Measurements from ENCODE around the gene KRTAP4-2. TPM values are rescaled to one million over a fixed set of nuclear protein-coding genes. Genes with fewer than 3 reads are reported as not detected.

Gene KRTAP4-2
- polyA plus RNA-seq, 1 donor from 2014 or later = not detected

- no peaks in the 10 kb centered on the region for H4K20me1 ChIP-seq (ENCODE audit: insufficient read depth)
- H3K4me2 ChIP-seq (ENCODE audit: low read length) = no peak within 1 kb of the TSS
- H3K9me2 ChIP-seq (ENCODE audit: insufficient read depth, low read length) = no peaks in the 10 kb centered on the region
- H3K27me3 ChIP-seq (ENCODE audit: insufficient read depth, low read depth, low read length) = no peaks in the 10 kb centered on the region
- no peak for TF ChIP-seq SMC3 (conservative IDR thresholded peaks at IDR 0.05; ENCODE audit: poor library complexity)
- TF ChIP-seq REST (IDR thresholded peaks at IDR 0.05; ENCODE audit: borderline replicate concordance) = no peak
- TF ChIP-seq MXI1 (conservative IDR thresholded peaks at IDR 0.05; ENCODE audit: poor library complexity, severe bottlenecking) = no peak
- TF ChIP-seq TAF1 (IDR thresholded peaks at IDR 0.05; ENCODE audit: low read depth) = no peak
- no peak for TF ChIP-seq EP300 (conservative IDR thresholded peaks at IDR 0.05; ENCODE audit: poor library complexity, severe bottlenecking)
- TF ChIP-seq EZH2 (IDR thresholded peaks at IDR 0.05; ENCODE audit: borderline replicate concordance, insufficient read depth, low read length, poor library complexity, severe bottlenecking) = no peak
- TF ChIP-seq CTCF (IDR thresholded peaks at IDR 0.05; ENCODE audit: poor library complexity, severe bottlenecking) = no peak
- no peak for TF ChIP-seq POLR2AphosphoS5 (IDR thresholded peaks at IDR 0.05)
- TF ChIP-seq RAD21 (conservative IDR thresholded peaks at IDR 0.05) = no peak
- H3K27ac ChIP-seq (ENCODE audit: low read length) = no peak within 1 kb of the TSS
- H3K36me3 ChIP-seq (ENCODE audit: insufficient read depth, low read length) = no peaks in the 10 kb centered on the region
- H3K9ac ChIP-seq (ENCODE audit: low read length) = no peak within 1 kb of the TSS
- H2AFZ ChIP-seq (ENCODE audit: low read depth, low read length) = no peak within 1 kb of the TSS
- H3K4me3 ChIP-seq (ENCODE audit: low read length) = no peak within 1 kb of the TSS
- H3F3A ChIP-seq (ENCODE audit: insufficient read depth, low read length, poor library complexity, severe bottlenecking) = no peaks in the 10 kb centered on the region
- no peaks in the 10 kb centered on the region for H3K79me2 ChIP-seq (replicated peaks; ENCODE audit: insufficient read depth, low read length)
- H3K9me3 ChIP-seq (ENCODE audit: low read length) = no peaks in the 10 kb centered on the region
Observed at GRCh38 chr17:41168121-41168520, 9.9 kb downstream of the KRTAP4-2 start, which contains the start of gene KRTAP4-3. Gene KRTAP4-3, minus strand, starts transcription at chr17:41168221. Its CDS starts 49 bp downstream, at chr17:41168172.

- Histone ChIP-seq H2AFZ (ENCODE audit: low read depth, low read length) (no peak overlapping the region), H3K9me3 (ENCODE audit: low read length) (no peaks in the 10 kb centered on the region), H3K36me3 (ENCODE audit: insufficient read depth, low read length) (no peaks in the 10 kb centered on the region), H3K4me2 (ENCODE audit: low read length) (no peak overlapping the region), H3K79me2 (replicated peaks; ENCODE audit: insufficient read depth, low read length) (no peaks in the 10 kb centered on the region), H3K4me3 (ENCODE audit: low read length) (no peak overlapping the region), H3K27ac (ENCODE audit: low read length) (no peak overlapping the region), H4K20me1 (ENCODE audit: insufficient read depth) (no peaks in the 10 kb centered on the region), H3K9me2 (ENCODE audit: insufficient read depth, low read length) (no peaks in the 10 kb centered on the region), H3F3A (ENCODE audit: insufficient read depth, low read length, poor library complexity, severe bottlenecking) (no peaks in the 10 kb centered on the region), H3K9ac (ENCODE audit: low read length) (no peak overlapping the region), H3K27me3 (ENCODE audit: insufficient read depth, low read depth, low read length) (no peaks in the 10 kb centered on the region)
- no peak for TF ChIP-seq EP300 (conservative IDR thresholded peaks at IDR 0.05; ENCODE audit: poor library complexity, severe bottlenecking)
- no peak for TF ChIP-seq EZH2 (IDR thresholded peaks at IDR 0.05; ENCODE audit: borderline replicate concordance, insufficient read depth, low read length, poor library complexity, severe bottlenecking)
- TF ChIP-seq TAF1 (IDR thresholded peaks at IDR 0.05; ENCODE audit: low read depth) = no peak
- no peak for TF ChIP-seq RAD21 (conservative IDR thresholded peaks at IDR 0.05)
- TF ChIP-seq CTCF (IDR thresholded peaks at IDR 0.05; ENCODE audit: poor library complexity, severe bottlenecking) = no peak
Observed at GRCh38 chr17:41167561-41167960, 10.5 kb downstream of the KRTAP4-2 start.
